Measurements from ENCODE around the gene CIITA.

- TF ChIP-seq EZH2phosphoT487 (IDR thresholded peaks at IDR 0.05; ENCODE audit: insufficient read depth, low read depth) = no peak
- no peak for TF ChIP-seq EZH2 (IDR thresholded peaks at IDR 0.05; ENCODE audit: insufficient read depth, poor library complexity, severe bottlenecking)
Measured at GRCh38 chr16:10892782-10893318, 15.8 kb downstream of the CIITA start.

All from GM23248 (cell line).